NAMALWA (cell line): ENCODE results near the gene CYFIP1.

Experiments
- DNase-seq: peaks from one replicate; pipeline ENCODE4 v3.0.0-alpha.2; 2015; ENCODE audit warnings: low spot score

Gene CYFIP1

GRCh38 chr15:22968366-22968765, 11.8 kb downstream of the CYFIP1 start:
- no peak for DNase-seq

- no peak for DNase-seq
Measured at GRCh38 chr15:22967084-22967770, 12.9 kb downstream of the CYFIP1 start.

GRCh38 chr15:22966321-22967083, 13.7 kb downstream of the CYFIP1 start:
- no peak for DNase-seq

- no peak for DNase-seq
Measured at GRCh38 chr15:22963641-22964040, 16.5 kb downstream of the CYFIP1 start.

DNA sequence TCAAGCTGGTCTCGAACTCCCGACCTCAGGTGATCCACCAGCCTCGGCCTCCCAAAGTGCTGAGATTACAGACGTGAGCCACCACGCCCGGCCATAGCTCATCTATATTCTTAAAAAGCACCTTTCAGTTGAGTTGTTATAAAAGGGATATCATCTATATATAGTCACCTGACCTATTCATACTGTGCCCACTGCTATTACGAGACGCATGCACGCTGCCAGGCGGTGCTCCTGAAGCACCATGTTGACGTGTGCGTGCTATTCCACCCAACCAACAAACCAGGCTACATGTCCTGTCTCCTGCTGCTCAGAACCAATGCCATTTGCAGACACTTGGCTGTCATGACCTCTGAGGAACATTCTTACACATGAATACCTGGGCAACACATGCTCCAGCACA, 17.6 kb downstream of the CYFIP1 start:
- no peak for DNase-seq

DNA sequence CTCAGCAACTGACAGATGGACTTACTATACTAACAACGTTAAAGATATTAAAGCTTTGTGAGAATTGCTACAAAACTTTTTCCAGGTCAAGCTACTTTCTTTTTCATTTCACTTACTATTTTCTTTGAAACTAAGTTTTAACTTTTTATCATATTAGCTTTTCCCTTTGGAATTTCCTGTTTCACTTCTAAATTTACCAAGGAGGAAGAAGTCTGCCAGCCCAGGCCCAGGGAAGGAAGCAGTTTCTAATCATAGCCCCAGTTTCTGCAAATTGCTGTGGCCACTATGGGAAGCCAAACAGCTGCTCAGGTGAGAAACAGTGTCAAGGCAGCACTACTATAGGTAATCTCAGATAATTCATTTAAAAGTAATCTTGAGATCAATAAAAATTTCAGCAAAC, 18.4 kb downstream of the CYFIP1 start:
- DNase-seq: no peak

- no peak for DNase-seq
Measured at GRCh38 chr15:22960556-22960955, 19.6 kb downstream of the CYFIP1 start.

GRCh38 chr15:22960126-22960525, 20.0 kb downstream of the CYFIP1 start:
- no peak for DNase-seq

DNA sequence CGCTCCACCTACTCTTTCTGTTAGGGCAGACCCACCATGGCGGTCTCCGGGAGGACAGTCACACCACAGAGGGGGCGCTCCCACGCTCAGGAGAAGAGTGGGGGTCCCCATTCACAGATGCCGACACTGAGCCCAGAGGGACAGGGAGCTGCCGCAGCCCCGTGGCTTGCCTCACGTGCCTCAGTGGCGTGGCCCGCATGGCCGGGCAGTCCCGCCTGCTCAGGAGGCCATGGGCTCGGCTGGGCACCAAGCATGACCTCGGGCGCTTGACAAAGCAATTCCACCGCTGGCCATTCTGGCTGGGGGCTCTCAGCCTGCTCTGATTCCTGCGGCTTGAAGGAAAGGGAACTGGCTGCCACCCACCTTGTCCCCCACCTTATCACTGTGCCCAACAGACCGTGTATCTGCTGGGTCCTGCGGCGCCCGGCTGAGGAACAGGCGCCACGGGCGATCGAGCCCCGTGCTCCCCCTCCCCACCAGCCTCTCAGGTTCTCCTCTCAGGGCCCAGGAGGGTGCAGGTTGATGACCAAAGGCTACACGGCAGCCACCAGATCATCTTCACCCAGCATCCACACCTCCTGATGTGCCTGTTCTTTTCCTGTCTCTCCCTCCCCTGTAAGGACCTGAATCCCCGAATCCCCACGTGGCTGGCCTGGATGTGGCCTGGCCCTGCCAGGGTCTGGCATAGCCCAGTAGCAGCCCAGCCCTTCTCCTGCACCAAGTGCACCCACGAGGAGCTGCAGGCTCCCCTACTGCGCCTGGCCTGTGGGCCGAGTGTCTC, 20.7 kb downstream of the CYFIP1 start:
- no peak for DNase-seq

DNA sequence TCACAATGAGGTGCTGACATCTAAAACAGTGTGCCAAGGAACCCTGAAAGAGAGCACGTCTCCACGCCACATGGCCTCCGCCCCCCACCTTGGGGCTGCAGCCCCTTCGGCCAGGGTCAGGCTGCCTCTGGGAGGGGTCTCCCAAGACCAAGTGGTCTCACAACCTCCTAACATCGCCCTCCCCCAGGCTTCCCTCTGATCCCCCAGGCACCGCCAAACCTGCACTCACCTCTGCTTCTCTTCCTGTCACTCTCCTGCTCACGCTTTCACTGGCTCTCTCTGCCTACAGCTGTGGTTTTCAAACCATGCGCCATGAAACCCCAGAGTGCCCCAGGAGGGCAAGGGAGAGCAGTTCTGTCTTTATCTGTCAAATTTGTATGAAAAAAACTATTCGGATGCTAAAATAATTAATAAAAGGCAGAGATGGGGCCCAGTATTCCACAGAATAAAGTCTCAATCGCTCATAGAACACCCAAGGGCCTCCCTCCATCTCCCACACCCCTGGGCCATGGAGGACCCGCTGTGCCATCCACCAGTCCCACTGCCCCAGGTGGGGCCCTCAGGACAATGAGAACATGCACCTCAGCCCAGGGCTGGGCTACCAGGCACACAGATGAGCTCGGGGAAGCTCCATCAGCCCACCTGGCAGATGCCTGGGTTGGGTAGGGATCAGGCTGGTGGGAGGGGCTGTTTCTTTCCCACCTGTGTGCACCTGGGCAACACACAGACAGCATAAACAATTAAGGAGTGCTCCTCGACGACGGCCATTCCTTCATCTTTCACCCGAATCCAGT, 21.5 kb downstream of the CYFIP1 start:
- DNase-seq: no peak

- DNase-seq: no peak
Measured at GRCh38 chr15:22956978-22957260, 23.2 kb downstream of the CYFIP1 start.

- DNase-seq: no peak
Measured at GRCh38 chr15:22956257-22956977, 23.8 kb downstream of the CYFIP1 start.

DNA sequence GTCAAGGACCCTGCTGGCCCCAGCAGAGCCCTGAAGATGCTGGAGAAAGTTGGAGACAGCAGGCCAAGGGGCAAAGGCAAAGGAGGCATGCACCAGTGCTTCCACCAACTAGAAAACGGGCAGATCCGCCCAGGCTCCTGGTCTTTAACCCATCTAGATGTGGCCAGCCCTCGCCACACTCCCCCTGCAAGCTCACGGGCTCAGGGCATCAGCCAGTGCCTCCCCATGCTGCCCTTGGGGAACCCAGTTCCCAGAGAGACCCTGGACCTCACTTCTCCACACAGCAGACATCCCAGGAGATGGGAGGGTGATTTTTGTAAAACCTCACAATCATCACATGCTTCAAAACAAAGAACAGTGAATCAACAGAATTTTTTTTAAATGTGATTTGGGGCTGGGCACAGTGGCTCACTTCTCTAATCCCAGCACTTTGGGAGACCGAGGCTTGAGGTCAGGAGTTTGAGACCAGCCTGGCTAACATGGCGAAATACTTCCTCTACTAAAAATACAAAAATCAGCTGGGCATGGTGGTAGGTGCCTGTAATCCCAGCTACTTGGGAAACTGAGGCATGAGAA, 24.5 kb downstream of the CYFIP1 start:
- DNase-seq: no peak

DNA sequence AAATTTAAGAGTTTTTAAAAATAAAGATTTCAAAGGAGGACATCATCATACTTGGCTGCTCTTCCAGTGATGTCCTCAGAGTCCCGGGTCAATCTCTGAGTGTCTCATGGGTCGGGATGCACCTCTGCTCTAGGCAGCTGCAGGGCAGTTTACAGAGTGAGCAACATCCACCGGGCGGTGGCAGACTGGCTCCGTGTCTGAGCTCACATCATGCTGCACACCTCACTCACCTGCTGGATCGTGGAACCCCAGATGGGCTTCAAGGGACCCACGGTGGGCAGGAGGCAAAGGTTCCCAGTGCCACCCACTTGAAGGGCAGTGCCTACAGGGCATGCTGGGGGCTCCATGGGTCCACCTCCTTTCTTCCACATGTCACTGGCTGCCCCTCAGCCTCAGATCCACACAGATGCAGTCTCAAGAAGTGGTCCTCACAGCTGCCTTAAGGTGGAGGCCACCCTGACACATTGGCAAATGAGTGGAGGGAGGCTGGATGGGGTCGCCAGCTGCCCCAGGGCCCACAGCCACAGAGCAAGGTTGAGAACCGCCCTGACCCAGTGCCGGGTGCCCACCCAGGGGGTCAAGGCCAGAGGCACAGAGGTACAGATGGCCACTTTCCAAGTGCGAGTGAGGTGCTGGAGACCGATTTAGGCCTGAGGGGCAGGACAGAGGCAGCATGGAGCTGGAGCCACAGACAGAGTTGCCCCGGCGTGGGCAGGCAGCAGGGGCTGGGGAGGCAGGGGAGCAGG, 25.2 kb downstream of the CYFIP1 start:
- DNase-seq: no peak

DNA sequence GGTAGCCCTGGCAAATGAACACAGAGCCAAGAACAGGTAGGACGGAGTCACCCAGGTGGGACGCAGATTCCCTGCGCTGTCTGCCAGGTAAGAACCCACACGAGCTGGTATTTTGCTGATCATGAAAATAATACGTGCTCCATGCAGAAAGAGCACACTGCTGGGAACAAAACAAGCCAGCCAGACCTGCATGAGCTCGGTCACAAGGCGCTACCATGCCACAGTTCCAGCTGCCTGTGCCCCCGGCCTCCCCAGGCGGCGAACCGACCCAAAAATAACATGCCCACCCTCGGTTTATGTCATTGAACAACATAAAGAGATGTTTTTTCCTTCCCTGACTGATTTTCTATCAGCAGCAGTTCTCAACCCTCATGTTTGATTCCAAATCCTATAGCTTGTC, 25.8 kb downstream of the CYFIP1 start:
- DNase-seq: no peak

GRCh38 chr15:22952796-22953579, 27.2 kb downstream of the CYFIP1 start:
- no peak for DNase-seq

DNA sequence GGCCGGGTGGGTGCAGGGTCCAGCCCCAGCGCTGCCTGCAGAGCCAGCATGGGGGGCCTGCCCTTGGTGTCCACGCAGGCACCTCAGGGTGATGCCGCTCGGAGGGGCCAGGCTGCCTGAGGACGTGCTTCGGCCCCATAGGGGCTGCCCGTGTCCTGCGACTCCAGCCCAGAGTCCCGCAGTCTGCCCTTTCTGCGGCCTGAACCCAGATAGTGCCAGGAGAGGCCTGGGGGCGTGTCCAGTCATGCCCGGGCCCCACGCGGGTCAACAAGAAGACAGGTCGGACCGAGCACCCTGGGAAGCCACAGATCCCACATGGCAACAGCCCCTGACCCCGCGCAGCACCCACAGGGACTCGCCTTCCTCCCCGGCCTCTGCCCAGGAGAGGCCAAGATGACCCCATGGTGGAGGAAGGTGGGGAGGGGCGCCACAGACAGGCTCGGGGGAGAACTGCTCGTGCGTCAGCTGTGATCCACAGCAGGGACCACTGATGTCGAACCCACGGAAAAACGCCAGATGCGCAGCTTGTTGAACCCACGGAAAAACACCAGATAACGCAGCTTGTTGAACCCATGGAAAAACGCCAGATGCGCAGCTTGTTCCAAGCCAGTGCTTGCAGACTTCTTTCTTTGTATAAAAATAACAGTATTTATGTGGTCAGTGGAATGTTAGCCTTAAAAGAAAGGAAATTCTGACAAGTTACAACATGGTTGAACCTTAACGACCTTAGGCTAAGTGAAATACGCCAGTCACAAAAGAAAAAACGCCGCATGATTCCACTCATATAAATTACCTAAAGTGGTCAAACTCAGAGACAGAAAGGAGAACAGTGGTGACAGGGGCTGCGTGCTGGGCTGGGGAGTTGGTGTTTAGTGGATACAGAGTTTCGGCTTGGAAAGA, 28.5 kb downstream of the CYFIP1 start:
- DNase-seq: no peak

DNA sequence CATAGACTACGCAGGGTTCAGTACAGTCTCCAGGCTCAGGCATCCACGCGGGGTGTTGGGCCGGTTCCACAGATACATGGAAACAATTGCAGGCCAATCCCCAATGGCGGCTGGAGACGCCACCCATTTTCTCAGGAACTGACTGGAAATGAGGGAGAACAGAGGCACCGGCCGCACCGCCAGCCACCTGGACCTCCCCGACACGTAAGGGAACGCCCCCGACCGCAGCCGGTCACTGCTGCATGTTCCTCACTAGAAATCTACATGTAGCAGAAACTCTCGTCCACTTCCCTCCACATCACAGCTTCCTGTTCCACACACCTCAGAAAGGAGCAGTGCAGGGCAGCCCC, 29.2 kb downstream of the CYFIP1 start:
- no peak for DNase-seq
